WTC11 (cell line): ENCODE measurements around the gene STS.

ENCODE experiments used
- CBFB ChIP-seq: sonication (generic); formaldehyde crosslinking; IDR thresholded peaks from 2 replicates; pipeline ENCODE4 v1.8.1; 2022; ENCODE audit warnings: mild to moderate bottlenecking, low read depth, missing genetic modification reagents
- ELF4 ChIP-seq: sonication (generic); formaldehyde crosslinking; IDR thresholded peaks from 2 replicates; pipeline ENCODE4 v1.8.1; 2022; ENCODE audit warnings: low read depth, mild to moderate bottlenecking, moderate library complexity, missing genetic modification reagents
- ETV6 ChIP-seq: sonication (generic); formaldehyde crosslinking; IDR thresholded peaks from 2 replicates; pipeline ENCODE4 v1.8.1; 2022; ENCODE audit warnings: mild to moderate bottlenecking, missing genetic modification reagents
- FOXJ3 ChIP-seq: sonication (generic); formaldehyde crosslinking; IDR thresholded peaks from 2 replicates; pipeline ENCODE4 v1.9.0; 2021; ENCODE audit warnings: missing genetic modification reagents, mild to moderate bottlenecking, borderline replicate concordance
- FOXK1 ChIP-seq: sonication (generic); formaldehyde crosslinking; IDR thresholded peaks from 2 replicates; pipeline ENCODE4 v1.8.0; 2022; ENCODE audit warnings: mild to moderate bottlenecking, moderate library complexity, missing genetic modification reagents
- GABPB1 ChIP-seq: sonication (generic); formaldehyde crosslinking; IDR thresholded peaks from 2 replicates; pipeline ENCODE4 v1.8.1; 2023; ENCODE audit warnings: mild to moderate bottlenecking, missing genetic modification reagents
- IRF2 ChIP-seq: sonication (generic); formaldehyde crosslinking; IDR thresholded peaks from 2 replicates; pipeline ENCODE4 v1.8.0; 2022; ENCODE audit warnings: low read depth, missing genetic modification reagents, borderline replicate concordance
- NR2C2 ChIP-seq: sonication (generic); formaldehyde crosslinking; IDR thresholded peaks from 2 replicates; pipeline ENCODE4 v1.8.0; 2022; ENCODE audit warnings: mild to moderate bottlenecking, missing genetic modification reagents
- PREB ChIP-seq: sonication (generic); formaldehyde crosslinking; IDR thresholded peaks from 2 replicates; pipeline ENCODE4 v1.8.1; 2022; ENCODE audit warnings: mild to moderate bottlenecking, missing genetic modification reagents, moderate library complexity, borderline replicate concordance
- SP1 ChIP-seq: sonication (generic); formaldehyde crosslinking; conservative IDR thresholded peaks from 2 replicates; pipeline ENCODE4 v1.8.1; 2022; ENCODE audit warnings: missing genetic modification reagents
- TF ChIP-seq, protein P1 (sequence below): fragments of 200-600 bp; IDR thresholded peaks from 2 replicates; pipeline ENCODE4 v1.8.0; 2022; ENCODE audit warnings: antibody characterized with exemption
- TF ChIP-seq, protein P2 (sequence below): sonication (generic); formaldehyde crosslinking; IDR thresholded peaks from 2 replicates; pipeline ENCODE4 v1.8.0; 2022; ENCODE audit warnings: missing genetic modification reagents
- TF ChIP-seq, protein P3 (sequence below): sonication (generic); formaldehyde crosslinking; IDR thresholded peaks from 2 replicates; pipeline ENCODE4 v1.8.0; 2022; ENCODE audit warnings: mild to moderate bottlenecking, missing genetic modification reagents

GRCh38 chrX:7117587-7117986 is 29.9 kb upstream of the STS start:
- TF ChIP-seq, protein P1, sequence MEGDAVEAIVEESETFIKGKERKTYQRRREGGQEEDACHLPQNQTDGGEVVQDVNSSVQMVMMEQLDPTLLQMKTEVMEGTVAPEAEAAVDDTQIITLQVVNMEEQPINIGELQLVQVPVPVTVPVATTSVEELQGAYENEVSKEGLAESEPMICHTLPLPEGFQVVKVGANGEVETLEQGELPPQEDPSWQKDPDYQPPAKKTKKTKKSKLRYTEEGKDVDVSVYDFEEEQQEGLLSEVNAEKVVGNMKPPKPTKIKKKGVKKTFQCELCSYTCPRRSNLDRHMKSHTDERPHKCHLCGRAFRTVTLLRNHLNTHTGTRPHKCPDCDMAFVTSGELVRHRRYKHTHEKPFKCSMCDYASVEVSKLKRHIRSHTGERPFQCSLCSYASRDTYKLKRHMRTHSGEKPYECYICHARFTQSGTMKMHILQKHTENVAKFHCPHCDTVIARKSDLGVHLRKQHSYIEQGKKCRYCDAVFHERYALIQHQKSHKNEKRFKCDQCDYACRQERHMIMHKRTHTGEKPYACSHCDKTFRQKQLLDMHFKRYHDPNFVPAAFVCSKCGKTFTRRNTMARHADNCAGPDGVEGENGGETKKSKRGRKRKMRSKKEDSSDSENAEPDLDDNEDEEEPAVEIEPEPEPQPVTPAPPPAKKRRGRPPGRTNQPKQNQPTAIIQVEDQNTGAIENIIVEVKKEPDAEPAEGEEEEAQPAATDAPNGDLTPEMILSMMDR, result no peak
- TF ChIP-seq FOXK1 (no peak), SP1 (no peak), ETV6 (CRISPR knock-in tag) (no peak), CBFB (CRISPR knock-in tag) (no peak), ELF4 (CRISPR knock-in tag) (no peak), IRF2 (CRISPR knock-in tag) (no peak), FOXJ3 (CRISPR knock-in tag) (no peak), NR2C2 (CRISPR knock-in tag) (no peak), PREB (CRISPR knock-in tag) (no peak), GABPB1 (CRISPR knock-in tag) (no peak)
- TF ChIP-seq, protein P2, sequence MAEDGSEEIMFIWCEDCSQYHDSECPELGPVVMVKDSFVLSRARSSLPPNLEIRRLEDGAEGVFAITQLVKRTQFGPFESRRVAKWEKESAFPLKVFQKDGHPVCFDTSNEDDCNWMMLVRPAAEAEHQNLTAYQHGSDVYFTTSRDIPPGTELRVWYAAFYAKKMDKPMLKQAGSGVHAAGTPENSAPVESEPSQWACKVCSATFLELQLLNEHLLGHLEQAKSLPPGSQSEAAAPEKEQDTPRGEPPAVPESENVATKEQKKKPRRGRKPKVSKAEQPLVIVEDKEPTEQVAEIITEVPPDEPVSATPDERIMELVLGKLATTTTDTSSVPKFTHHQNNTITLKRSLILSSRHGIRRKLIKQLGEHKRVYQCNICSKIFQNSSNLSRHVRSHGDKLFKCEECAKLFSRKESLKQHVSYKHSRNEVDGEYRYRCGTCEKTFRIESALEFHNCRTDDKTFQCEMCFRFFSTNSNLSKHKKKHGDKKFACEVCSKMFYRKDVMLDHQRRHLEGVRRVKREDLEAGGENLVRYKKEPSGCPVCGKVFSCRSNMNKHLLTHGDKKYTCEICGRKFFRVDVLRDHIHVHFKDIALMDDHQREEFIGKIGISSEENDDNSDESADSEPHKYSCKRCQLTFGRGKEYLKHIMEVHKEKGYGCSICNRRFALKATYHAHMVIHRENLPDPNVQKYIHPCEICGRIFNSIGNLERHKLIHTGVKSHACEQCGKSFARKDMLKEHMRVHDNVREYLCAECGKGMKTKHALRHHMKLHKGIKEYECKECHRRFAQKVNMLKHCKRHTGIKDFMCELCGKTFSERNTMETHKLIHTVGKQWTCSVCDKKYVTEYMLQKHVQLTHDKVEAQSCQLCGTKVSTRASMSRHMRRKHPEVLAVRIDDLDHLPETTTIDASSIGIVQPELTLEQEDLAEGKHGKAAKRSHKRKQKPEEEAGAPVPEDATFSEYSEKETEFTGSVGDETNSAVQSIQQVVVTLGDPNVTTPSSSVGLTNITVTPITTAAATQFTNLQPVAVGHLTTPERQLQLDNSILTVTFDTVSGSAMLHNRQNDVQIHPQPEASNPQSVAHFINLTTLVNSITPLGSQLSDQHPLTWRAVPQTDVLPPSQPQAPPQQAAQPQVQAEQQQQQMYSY (CRISPR knock-in tag), result no peak
- TF ChIP-seq, protein P3, sequence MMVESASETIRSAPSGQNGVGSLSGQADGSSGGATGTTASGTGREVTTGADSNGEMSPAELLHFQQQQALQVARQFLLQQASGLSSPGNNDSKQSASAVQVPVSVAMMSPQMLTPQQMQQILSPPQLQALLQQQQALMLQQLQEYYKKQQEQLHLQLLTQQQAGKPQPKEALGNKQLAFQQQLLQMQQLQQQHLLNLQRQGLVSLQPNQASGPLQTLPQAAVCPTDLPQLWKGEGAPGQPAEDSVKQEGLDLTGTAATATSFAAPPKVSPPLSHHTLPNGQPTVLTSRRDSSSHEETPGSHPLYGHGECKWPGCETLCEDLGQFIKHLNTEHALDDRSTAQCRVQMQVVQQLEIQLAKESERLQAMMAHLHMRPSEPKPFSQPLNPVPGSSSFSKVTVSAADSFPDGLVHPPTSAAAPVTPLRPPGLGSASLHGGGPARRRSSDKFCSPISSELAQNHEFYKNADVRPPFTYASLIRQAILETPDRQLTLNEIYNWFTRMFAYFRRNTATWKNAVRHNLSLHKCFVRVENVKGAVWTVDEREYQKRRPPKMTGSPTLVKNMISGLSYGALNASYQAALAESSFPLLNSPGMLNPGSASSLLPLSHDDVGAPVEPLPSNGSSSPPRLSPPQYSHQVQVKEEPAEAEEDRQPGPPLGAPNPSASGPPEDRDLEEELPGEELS (CRISPR knock-in tag), result no peak
